ENCODE measurements around the gene SH3RF3. TPM values are rescaled to one million over a fixed set of nuclear protein-coding genes. Genes with fewer than 3 reads are reported as not detected.
A peak's percentile ranks its signal among the peaks of the same experiment; 100 is the strongest.

Gene SH3RF3
- total RNA-seq (1 to 10 TPM; 2.1 to 2.2 TPM), polyA plus RNA-seq (under 1 TPM in 1 of 2 donors, not detected in 1; 0.26 TPM)

- intact Hi-C loops (cut with micrococcal nuclease), result loop anchor here (1.0 to 2.0 kb wide), 5 partner anchors 16 to 273 kb away; no protein-coding TSS in a partner anchor
- Histone ChIP-seq H3K4me1 (ENCODE audit: insufficient read depth, low read length) (peaks cover 15% of the 10 kb centered on the region), H3K27me3 (ENCODE audit: insufficient read depth, low read length) (peaks cover 5% of the 10 kb centered on the region), H3K27ac (ENCODE audit: low read depth, low read length) (no peak within 1 kb of the TSS), H3K36me3 (ENCODE audit: insufficient read depth, low read length) (no peaks in the 10 kb centered on the region), H3K4me3 (ENCODE audit: low read length in 2 of 2) (peak within 1 kb of the TSS; percentile 11 to 63), H3K9me3 (ENCODE audit: control insufficient read depth in 1 of 2, low read length in 2 of 2) (no peaks in the 10 kb centered on the region)
- H3K27me3 Mint-ChIP-seq, result peaks cover 24 to 38% of the 10 kb centered on the region in 2 donors
- POLR2A ChIA-PET (ENCODE audit: partially characterized antibody), result interaction anchor here (1.6 to 2.9 kb wide), 2 partner anchors 97 to 381 kb away, joined by 8 to 19 read pairs; no protein-coding TSS in a partner anchor
- H3K4me3 Mint-ChIP-seq, result peak within 1 kb of the TSS; percentile 84 to 96 (median 87)
- no peaks in the 10 kb centered on the region for H3K36me3 Mint-ChIP-seq
- H3K27ac Mint-ChIP-seq, result peak within 1 kb of the TSS in 2 of 7 donors; percentile 59 to 81
- DNase-seq, result peak in 4 of 5 donors; percentile 16 to 35 (median 31)
- CTCF ChIA-PET (ENCODE audit: partially characterized antibody), result interaction anchor here (0.6 to 4.5 kb wide), 10 partner anchors 10 to 510 kb away, joined by 3 to 38 read pairs (median 3); no protein-coding TSS in a partner anchor
- H3K4me1 Mint-ChIP-seq, result peaks cover 6 to 14% (median 10%) of the 10 kb centered on the region in 4 donors
- H3K9me3 Mint-ChIP-seq, result peaks cover 0 to 1% (median 0%) of the 10 kb centered on the region in 8 donors
Observed at GRCh38 chr2:109128616-109129355, at the start of gene SH3RF3. Gene SH3RF3 (plus strand): TSS chr2:109129205.

GRCh38 chr2:109079590-109079989, 49.4 kb upstream of the SH3RF3 start:
- Mint-ChIP-seq H3K27ac (no peak overlapping the region), H3K27me3 (no peaks in the 10 kb centered on the region), H3K36me3 (no peaks in the 10 kb centered on the region), H3K4me1 (peaks cover 3 to 11% (median 6%) of the 10 kb centered on the region in 4 donors), H3K9me3 (no peaks in the 10 kb centered on the region), H3K4me3 (no peak overlapping the region)
- H3K9me3 ChIP-seq (ENCODE audit: control insufficient read depth in 1 of 2, low read length in 2 of 2), result no peaks in the 10 kb centered on the region
- no peak for DNase-seq
- no peak overlapping the region for H3K4me3 ChIP-seq (ENCODE audit: low read length in 2 of 2)
- ChIA-PET POLR2A (ENCODE audit: partially characterized antibody) (no interaction called here), CTCF (ENCODE audit: partially characterized antibody) (no interaction called here)
- peaks cover 6% of the 10 kb centered on the region for H3K4me1 ChIP-seq (ENCODE audit: insufficient read depth, low read length)
- no peak overlapping the region for H3K27ac ChIP-seq (ENCODE audit: low read depth, low read length)
- intact Hi-C loops (cut with micrococcal nuclease), result loop anchor here (5.0 kb wide), 1 partner anchor 47 kb away; no protein-coding TSS in a partner anchor
- H3K36me3 ChIP-seq (ENCODE audit: insufficient read depth, low read length), result no peaks in the 10 kb centered on the region
- H3K27me3 ChIP-seq (ENCODE audit: insufficient read depth, low read length), result no peaks in the 10 kb centered on the region

GRCh38 chr2:109080109-109080508, 48.9 kb upstream of the SH3RF3 start:
- Mint-ChIP-seq H3K4me3 (no peak overlapping the region), H3K4me1 (peaks cover 3 to 11% (median 6%) of the 10 kb centered on the region in 4 donors), H3K27ac (peak overlapping the region in 1 of 7 donors; percentile 78), H3K9me3 (no peaks in the 10 kb centered on the region), H3K36me3 (no peaks in the 10 kb centered on the region), H3K27me3 (no peaks in the 10 kb centered on the region)
- H3K4me3 ChIP-seq (ENCODE audit: low read length in 2 of 2), result no peak overlapping the region
- H3K9me3 ChIP-seq (ENCODE audit: control insufficient read depth in 1 of 2, low read length in 2 of 2), result no peaks in the 10 kb centered on the region
- no peak overlapping the region for H3K27ac ChIP-seq (ENCODE audit: low read depth, low read length)
- CTCF ChIA-PET (ENCODE audit: partially characterized antibody), result no interaction called here
- no peaks in the 10 kb centered on the region for H3K36me3 ChIP-seq (ENCODE audit: insufficient read depth, low read length)
- intact Hi-C loops (cut with micrococcal nuclease), result no loop called here
- POLR2A ChIA-PET (ENCODE audit: partially characterized antibody), result interaction anchor here (1.0 kb wide), 1 partner anchor 48 kb away, joined by 3 read pairs; no protein-coding TSS in a partner anchor
- DNase-seq, result no peak
- H3K4me1 ChIP-seq (ENCODE audit: insufficient read depth, low read length), result peaks cover 6% of the 10 kb centered on the region
- no peaks in the 10 kb centered on the region for H3K27me3 ChIP-seq (ENCODE audit: insufficient read depth, low read length)

DNA sequence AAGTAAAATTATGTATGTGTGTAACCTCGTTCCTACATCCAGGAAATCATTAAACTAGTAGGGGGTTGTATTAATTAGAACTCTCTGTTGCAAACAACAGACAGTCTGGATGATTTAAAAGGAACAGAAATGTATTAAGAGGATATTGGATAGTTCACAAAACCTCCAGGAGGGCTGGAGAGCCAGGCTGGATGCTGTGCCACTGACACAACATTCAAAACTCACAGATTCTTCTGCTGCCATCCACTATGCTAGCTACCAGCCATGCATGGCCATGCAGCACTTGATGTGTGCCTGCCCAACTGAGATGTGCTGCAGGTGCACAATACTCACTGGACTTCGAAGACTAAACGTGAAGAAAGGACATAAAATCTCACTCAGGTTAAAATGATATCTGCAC, 48.2 kb upstream of the SH3RF3 start:
- intact Hi-C loops (cut with micrococcal nuclease), result no loop called here
- CTCF ChIA-PET (ENCODE audit: partially characterized antibody), result no interaction called here

GRCh38 chr2:109081374-109081773, 47.6 kb upstream of the SH3RF3 start:
- Histone ChIP-seq H3K4me3 (ENCODE audit: low read length in 2 of 2) (no peak overlapping the region), H3K27ac (ENCODE audit: low read depth, low read length) (no peak overlapping the region), H3K4me1 (ENCODE audit: insufficient read depth, low read length) (no peaks in the 10 kb centered on the region), H3K9me3 (ENCODE audit: control insufficient read depth in 1 of 2, low read length in 2 of 2) (no peaks in the 10 kb centered on the region), H3K36me3 (ENCODE audit: insufficient read depth, low read length) (no peaks in the 10 kb centered on the region), H3K27me3 (ENCODE audit: insufficient read depth, low read length) (no peaks in the 10 kb centered on the region)
- Mint-ChIP-seq H3K9me3 (peaks cover 0 to 4% (median 0%) of the 10 kb centered on the region in 8 donors), H3K4me3 (no peak overlapping the region), H3K36me3 (no peaks in the 10 kb centered on the region), H3K27ac (no peak overlapping the region), H3K27me3 (no peaks in the 10 kb centered on the region), H3K4me1 (peaks cover 0 to 6% (median 2%) of the 10 kb centered on the region in 4 donors)
- ChIA-PET POLR2A (ENCODE audit: partially characterized antibody) (no interaction called here), CTCF (ENCODE audit: partially characterized antibody) (no interaction called here)
- DNase-seq, result no peak
- intact Hi-C loops (cut with micrococcal nuclease), result no loop called here

More for the DNA sequence above, 48.2 kb upstream of the SH3RF3 start:
- Mint-ChIP-seq H3K9me3 (no peaks in the 10 kb centered on the region), H3K36me3 (no peaks in the 10 kb centered on the region), H3K4me1 (peaks cover 2 to 8% (median 4%) of the 10 kb centered on the region in 4 donors), H3K4me3 (no peak overlapping the region), H3K27ac (peak overlapping the region in 1 of 7 donors; percentile 5), H3K27me3 (no peaks in the 10 kb centered on the region)
- Histone ChIP-seq H3K27me3 (ENCODE audit: insufficient read depth, low read length) (no peaks in the 10 kb centered on the region), H3K4me1 (ENCODE audit: insufficient read depth, low read length) (peaks cover 3% of the 10 kb centered on the region), H3K36me3 (ENCODE audit: insufficient read depth, low read length) (no peaks in the 10 kb centered on the region), H3K27ac (ENCODE audit: low read depth, low read length) (no peak overlapping the region), H3K9me3 (ENCODE audit: control insufficient read depth in 1 of 2, low read length in 2 of 2) (no peaks in the 10 kb centered on the region), H3K4me3 (ENCODE audit: low read length in 2 of 2) (no peak overlapping the region)
- DNase-seq, result no peak
- POLR2A ChIA-PET (ENCODE audit: partially characterized antibody), result interaction anchor here (1.0 kb wide), 1 partner anchor 49 kb away, joined by 3 read pairs; no protein-coding TSS in a partner anchor

- H3K9me3 ChIP-seq (ENCODE audit: control insufficient read depth in 1 of 2, low read length in 2 of 2), result no peaks in the 10 kb centered on the region
- intact Hi-C loops (cut with micrococcal nuclease), result no loop called here
- Mint-ChIP-seq H3K27me3 (peaks cover 0 to 1% of the 10 kb centered on the region in 2 donors), H3K36me3 (no peaks in the 10 kb centered on the region), H3K27ac (peak overlapping the region in 1 of 7 donors; percentile 65), H3K4me3 (no peak overlapping the region), H3K9me3 (peaks cover 0 to 4% (median 0%) of the 10 kb centered on the region in 8 donors), H3K4me1 (peaks cover 0 to 10% (median 4%) of the 10 kb centered on the region in 4 donors)
- no peaks in the 10 kb centered on the region for H3K27me3 ChIP-seq (ENCODE audit: insufficient read depth, low read length)
- H3K4me3 ChIP-seq (ENCODE audit: low read length in 2 of 2), result no peak overlapping the region
- POLR2A ChIA-PET (ENCODE audit: partially characterized antibody), result no interaction called here
- no peaks in the 10 kb centered on the region for H3K4me1 ChIP-seq (ENCODE audit: insufficient read depth, low read length)
- no peak for DNase-seq
- H3K36me3 ChIP-seq (ENCODE audit: insufficient read depth, low read length), result no peaks in the 10 kb centered on the region
- CTCF ChIA-PET (ENCODE audit: partially characterized antibody), result no interaction called here
- H3K27ac ChIP-seq (ENCODE audit: low read depth, low read length), result no peak overlapping the region
Observed at GRCh38 chr2:109083771-109084170, 45.2 kb upstream of the SH3RF3 start.

GRCh38 chr2:109084341-109084740, 44.7 kb upstream of the SH3RF3 start:
- H3K27ac ChIP-seq (ENCODE audit: low read depth, low read length), result no peak overlapping the region
- peaks cover 0 to 10% (median 4%) of the 10 kb centered on the region in 4 donors for H3K4me1 Mint-ChIP-seq
- no peaks in the 10 kb centered on the region for H3K36me3 ChIP-seq (ENCODE audit: insufficient read depth, low read length)
- H3K4me3 ChIP-seq (ENCODE audit: low read length in 2 of 2), result no peak overlapping the region
- H3K27me3 ChIP-seq (ENCODE audit: insufficient read depth, low read length), result no peaks in the 10 kb centered on the region
- POLR2A ChIA-PET (ENCODE audit: partially characterized antibody), result no interaction called here
- intact Hi-C loops (cut with micrococcal nuclease), result no loop called here
- CTCF ChIA-PET (ENCODE audit: partially characterized antibody), result no interaction called here
- no peaks in the 10 kb centered on the region for H3K9me3 ChIP-seq (ENCODE audit: control insufficient read depth in 1 of 2, low read length in 2 of 2)
- H3K27me3 Mint-ChIP-seq, result peaks cover under 1 to 1% of the 10 kb centered on the region in 2 donors
- H3K36me3 Mint-ChIP-seq, result no peaks in the 10 kb centered on the region
- no peak for DNase-seq
- peaks cover 0 to 4% (median 0%) of the 10 kb centered on the region in 8 donors for H3K9me3 Mint-ChIP-seq
- H3K4me1 ChIP-seq (ENCODE audit: insufficient read depth, low read length), result no peaks in the 10 kb centered on the region
- no peak overlapping the region for H3K27ac Mint-ChIP-seq
- H3K4me3 Mint-ChIP-seq, result no peak overlapping the region
